Mesenchymal stem cell (in vitro differentiated cells and primary cell): Measurements from ENCODE around the gene RBMS3.
A peak's percentile ranks its signal among the peaks of the same experiment; 100 is the strongest.

Experiments used
- DNase-seq: peaks from one replicate; pipeline ENCODE4 v3.0.0-alpha.2; 2013
- H2AFZ ChIP-seq: one replicate; pipeline ENCODE4 v1.6.1; 2013; ENCODE audit warnings: low read depth, mild to moderate bottlenecking, control low read depth, inconsistent platforms, low read length, moderate library complexity
- H2AK5ac ChIP-seq: 2 replicates; pipeline ENCODE4 v1.6.1; 2013; ENCODE audit warnings: low read length, moderate library complexity, mild to moderate bottlenecking, inconsistent platforms; ENCODE audit not compliant: severe bottlenecking
- H2BK120ac ChIP-seq: one replicate; pipeline ENCODE4 v1.6.1; 2013; ENCODE audit warnings: low read depth, mild to moderate bottlenecking, inconsistent platforms, low read length, moderate library complexity
- H2BK12ac ChIP-seq, 2 experiments: one replicate each; pipeline ENCODE4 v1.6.1; 2013; ENCODE audit warnings: inconsistent platforms in 2 of 2, low read length in 2 of 2, mild to moderate bottlenecking in 2 of 2, moderate library complexity in 2 of 2, control low read depth in 1 of 2
- H2BK15ac ChIP-seq: one replicate; pipeline ENCODE4 v1.6.1; 2013; ENCODE audit warnings: mild to moderate bottlenecking, low read depth, inconsistent platforms; ENCODE audit not compliant: poor library complexity, severe bottlenecking
- H2BK5ac ChIP-seq: 2 replicates; pipeline ENCODE4 v1.6.1; 2013; ENCODE audit warnings: low read depth, mild to moderate bottlenecking, low read length, control low read depth, inconsistent platforms; ENCODE audit not compliant: poor library complexity, severe bottlenecking
- H3K14ac ChIP-seq, 2 experiments: one replicate each; pipeline ENCODE4 v1.6.1; 2013; ENCODE audit warnings: inconsistent platforms in 2 of 2, low read length in 2 of 2, control low read depth in 1 of 2, mild to moderate bottlenecking in 1 of 2, moderate library complexity in 1 of 2
- H3K18ac ChIP-seq, 2 experiments: one replicate each; pipeline ENCODE4 v1.6.1; 2013; ENCODE audit warnings: inconsistent platforms in 2 of 2, low read length in 2 of 2, control low read depth in 1 of 2, low read depth in 1 of 2, mild to moderate bottlenecking in 1 of 2
- H3K23ac ChIP-seq, 2 experiments: one replicate each; pipeline ENCODE4 v1.6.1; 2013; ENCODE audit warnings: inconsistent platforms in 2 of 2, low read length in 2 of 2, mild to moderate bottlenecking in 2 of 2, moderate library complexity in 2 of 2, control low read depth in 1 of 2
- H3K27ac ChIP-seq: 2 replicates; pipeline ENCODE4 v1.5.1; 2013; ENCODE audit warnings: mild to moderate bottlenecking, moderate library complexity, low read length, control low read depth, inconsistent platforms; ENCODE audit not compliant: poor library complexity, severe bottlenecking
- H3K27me3 ChIP-seq, 2 experiments: 2 replicates each; pipeline versions ENCODE4 v1.6.1 to v1.7.0; 2013; ENCODE audit warnings: low read length in 2 of 2, mild to moderate bottlenecking in 2 of 2, moderate library complexity in 2 of 2, control low read depth in 1 of 2, inconsistent platforms in 1 of 2; ENCODE audit not compliant: control insufficient read depth in 1 of 2, insufficient read depth in 1 of 2
- H3K36me3 ChIP-seq, 2 experiments: 2 replicates each; pipeline versions ENCODE4 v1.6.1 to v1.7.0; 2013; ENCODE audit warnings: low read length in 2 of 2, control low read depth in 1 of 2, inconsistent platforms in 1 of 2, low read depth in 1 of 2, mild to moderate bottlenecking in 1 of 2; ENCODE audit not compliant: insufficient read depth in 2 of 2, control insufficient read depth in 1 of 2
- H3K4ac ChIP-seq, 2 experiments: one replicate each; pipeline ENCODE4 v1.6.1; 2013; ENCODE audit warnings: inconsistent platforms in 2 of 2, low read length in 2 of 2, mild to moderate bottlenecking in 2 of 2, moderate library complexity in 2 of 2, control low read depth in 1 of 2, low read depth in 1 of 2
- H3K4me1 ChIP-seq: 2 replicates; pipeline ENCODE4 v1.6.1; 2013; ENCODE audit warnings: low read depth, low read length, control low read depth; ENCODE audit not compliant: control insufficient read depth, insufficient read depth
- H3K4me2 ChIP-seq: 2 replicates; pipeline ENCODE4 v1.6.1; 2013; ENCODE audit warnings: low read length, mild to moderate bottlenecking, inconsistent platforms; ENCODE audit not compliant: poor library complexity, severe bottlenecking
- H3K4me3 ChIP-seq, 2 experiments: 2 replicates each; pipeline versions ENCODE4 v1.5.1 to v1.7.0; 2013; ENCODE audit warnings: low read length in 2 of 2, mild to moderate bottlenecking in 2 of 2, control low read depth in 1 of 2, low read depth in 1 of 2; ENCODE audit not compliant: insufficient read depth in 1 of 2
- H3K79me1 ChIP-seq: replicated peaks from 2 replicates; pipeline ENCODE4 v1.6.1; 2013; ENCODE audit warnings: mild to moderate bottlenecking, control low read depth, low read length, inconsistent platforms; ENCODE audit not compliant: poor library complexity, severe bottlenecking
- H3K9ac ChIP-seq: 2 replicates; pipeline ENCODE4 v1.7.0; 2013; ENCODE audit warnings: mild to moderate bottlenecking, low read length, moderate library complexity
- H3K9me3 ChIP-seq: 2 replicates; pipeline ENCODE4 v1.7.0; 2013; ENCODE audit warnings: mild to moderate bottlenecking, low read length; ENCODE audit not compliant: control insufficient read depth
- H4K8ac ChIP-seq: one replicate; pipeline ENCODE4 v1.6.1; 2013; ENCODE audit warnings: inconsistent platforms, mild to moderate bottlenecking, low read length, moderate library complexity
- H4K91ac ChIP-seq: one replicate; pipeline ENCODE4 v1.6.1; 2013; ENCODE audit warnings: mild to moderate bottlenecking, low read length, inconsistent platforms
- WGBS: methylation state at CpG from one replicate; pipeline ENCODE4 v1.1.7; 2013; ENCODE audit warnings: mixed read lengths; 5-methylcytosine and 5-hydroxymethylcytosine counted together

RBMS3 gene

GRCh38 chr3:29463304-29463703 lies 182.4 kb downstream of the RBMS3 start:
- WGBS, result 100% methylated on average over 2 of the region's 3 CpGs
- no peak overlapping the region for H3K4ac ChIP-seq
- H2BK15ac ChIP-seq, result no peak overlapping the region
- H2AFZ ChIP-seq, result no peak overlapping the region
- H3K23ac ChIP-seq, result no peak overlapping the region
- no peak overlapping the region for H3K4me3 ChIP-seq
- H3K9me3 ChIP-seq, result no peaks in the 10 kb centered on the region
- no peak for DNase-seq
- H3K4me2 ChIP-seq, result no peak overlapping the region
- peaks cover 14% of the 10 kb centered on the region for H3K79me1 ChIP-seq
- H4K91ac ChIP-seq, result no peak overlapping the region
- H3K18ac ChIP-seq, result no peak overlapping the region
- no peak overlapping the region for H3K9ac ChIP-seq
- no peak overlapping the region for H3K14ac ChIP-seq
- H2AK5ac ChIP-seq, result no peak overlapping the region
- H2BK5ac ChIP-seq, result no peak overlapping the region
- no peak overlapping the region for H3K27ac ChIP-seq
- peaks cover 0 to 4% of the 10 kb centered on the region in 2 experiments for H3K36me3 ChIP-seq
- H2BK120ac ChIP-seq, result no peak overlapping the region
- no peak overlapping the region for H4K8ac ChIP-seq
- H3K4me1 ChIP-seq, result no peaks in the 10 kb centered on the region
- no peaks in the 10 kb centered on the region for H3K27me3 ChIP-seq
- H2BK12ac ChIP-seq, result no peak overlapping the region

GRCh38 chr3:29465836-29466235 lies 185.0 kb downstream of the RBMS3 start:
- Histone ChIP-seq H2AFZ (no peak overlapping the region), H3K36me3 (no peaks in the 10 kb centered on the region), H2BK15ac (no peak overlapping the region), H4K91ac (no peak overlapping the region), H3K27ac (peak overlapping the region; percentile 76), H3K18ac (peak overlapping the region in 1 of 2 experiments; percentile 52), H3K4me1 (no peaks in the 10 kb centered on the region), H3K4ac (no peak overlapping the region), H3K9ac (no peak overlapping the region), H3K9me3 (no peaks in the 10 kb centered on the region), H4K8ac (no peak overlapping the region), H3K4me3 (no peak overlapping the region), H3K23ac (no peak overlapping the region), H2BK120ac (no peak overlapping the region), H3K27me3 (no peaks in the 10 kb centered on the region), H3K4me2 (no peak overlapping the region), H2AK5ac (no peak overlapping the region), H2BK5ac (no peak overlapping the region), H3K14ac (no peak overlapping the region), H2BK12ac (no peak overlapping the region), H3K79me1 (peaks cover 11% of the 10 kb centered on the region)
- 57% methylated on average over 2 of the region's 2 CpGs for WGBS
- no peak for DNase-seq

GRCh38 chr3:29466442-29466841 lies 185.6 kb downstream of the RBMS3 start:
- no peak overlapping the region for H3K27ac ChIP-seq
- no peaks in the 10 kb centered on the region for H3K36me3 ChIP-seq
- H3K14ac ChIP-seq, result no peak overlapping the region
- H2BK120ac ChIP-seq, result no peak overlapping the region
- no peak overlapping the region for H3K4ac ChIP-seq
- H2BK15ac ChIP-seq, result no peak overlapping the region
- no peak overlapping the region for H3K9ac ChIP-seq
- no CpG with 5 or more reads among the region's 2 CpGs for WGBS
- no peak overlapping the region for H2AK5ac ChIP-seq
- no peak overlapping the region for H3K18ac ChIP-seq
- no peaks in the 10 kb centered on the region for H3K9me3 ChIP-seq
- H2BK5ac ChIP-seq, result no peak overlapping the region
- H3K27me3 ChIP-seq, result no peaks in the 10 kb centered on the region
- no peak for DNase-seq
- no peak overlapping the region for H3K23ac ChIP-seq
- no peak overlapping the region for H3K4me3 ChIP-seq
- no peak overlapping the region for H2AFZ ChIP-seq
- H3K4me1 ChIP-seq, result no peaks in the 10 kb centered on the region
- H4K8ac ChIP-seq, result no peak overlapping the region
- no peak overlapping the region for H3K4me2 ChIP-seq
- no peak overlapping the region for H4K91ac ChIP-seq
- H2BK12ac ChIP-seq, result no peak overlapping the region
- H3K79me1 ChIP-seq, result peaks cover 11% of the 10 kb centered on the region

- no peak overlapping the region for H2AK5ac ChIP-seq
- H3K27me3 ChIP-seq, result no peaks in the 10 kb centered on the region
- H3K79me1 ChIP-seq, result peaks cover 10% of the 10 kb centered on the region
- H3K9me3 ChIP-seq, result no peaks in the 10 kb centered on the region
- H3K4me1 ChIP-seq, result no peaks in the 10 kb centered on the region
- no peak overlapping the region for H2BK12ac ChIP-seq
- peaks cover 0 to 3% of the 10 kb centered on the region in 2 experiments for H3K36me3 ChIP-seq
- no peak overlapping the region for H3K4me3 ChIP-seq
- no peak overlapping the region for H2BK120ac ChIP-seq
- H3K4ac ChIP-seq, result no peak overlapping the region
- H3K18ac ChIP-seq, result no peak overlapping the region
- WGBS, result 94% methylated on average over 4 of the region's 4 CpGs
- no peak overlapping the region for H3K27ac ChIP-seq
- no peak overlapping the region for H2BK15ac ChIP-seq
- no peak overlapping the region for H3K14ac ChIP-seq
- peak; percentile 46 for DNase-seq
- no peak overlapping the region for H3K4me2 ChIP-seq
- no peak overlapping the region for H4K91ac ChIP-seq
- no peak overlapping the region for H2BK5ac ChIP-seq
- no peak overlapping the region for H2AFZ ChIP-seq
- H4K8ac ChIP-seq, result no peak overlapping the region
- no peak overlapping the region for H3K23ac ChIP-seq
- H3K9ac ChIP-seq, result no peak overlapping the region
Measured at GRCh38 chr3:29468187-29468586, 187.3 kb downstream of the RBMS3 start.
